Activated T-cell treated with anti-CD3 and anti-CD28 coated beads, Interleukin-2, amount 50 U/mL, for 4 hours (primary cell): Measurements from ENCODE around the gene NUP35. TPM values are rescaled to one million over a fixed set of nuclear protein-coding genes. Genes with fewer than 3 reads are reported as not detected.
"Not testable (repeated sequence)": the region's sequence is repeated elsewhere in the genome, so short reads cannot be mapped to it uniquely, and the experiment has no call there.

Experiments
- ATAC-seq, 2 donors: fragments of 200-7000 bp; cut with Tn5 transposase; one replicate each; pipeline ENCODE4 v1.10.0; 2021
- DNase-seq: peaks from one replicate; pipeline ENCODE4 v3.0.0-alpha.2; 2020
- H3K27me3 Mint-ChIP-seq: one replicate; pipeline ENCODE4 v1.8.0; 2021; ENCODE audit warnings: low read depth, mixed read lengths
- H3K36me3 Mint-ChIP-seq: one replicate; pipeline ENCODE4 v1.8.0; 2022; ENCODE audit warnings: mixed read lengths; ENCODE audit not compliant: insufficient read depth
- H3K4me1 Mint-ChIP-seq: one replicate; pipeline ENCODE4 v1.8.0; 2021; ENCODE audit warnings: low read depth, mixed read lengths
- H3K4me3 Mint-ChIP-seq: one replicate; pipeline ENCODE4 v1.8.0; 2021; ENCODE audit warnings: mild to moderate bottlenecking, moderate library complexity, mixed read lengths
- H3K9me3 Mint-ChIP-seq: one replicate; pipeline ENCODE4 v1.8.0; 2021; ENCODE audit warnings: mixed read lengths
- total RNA-seq, 3 donors: library from RNA; stranded (reverse); gene quantifications; one replicate each; pipeline ENCODE4 v1.2.1, GENCODE V29; 2021

The NUP35 gene
- total RNA-seq, 3 donors from 2014 or later = 55.0 to 61.9 (median 60.5) TPM

DNA sequence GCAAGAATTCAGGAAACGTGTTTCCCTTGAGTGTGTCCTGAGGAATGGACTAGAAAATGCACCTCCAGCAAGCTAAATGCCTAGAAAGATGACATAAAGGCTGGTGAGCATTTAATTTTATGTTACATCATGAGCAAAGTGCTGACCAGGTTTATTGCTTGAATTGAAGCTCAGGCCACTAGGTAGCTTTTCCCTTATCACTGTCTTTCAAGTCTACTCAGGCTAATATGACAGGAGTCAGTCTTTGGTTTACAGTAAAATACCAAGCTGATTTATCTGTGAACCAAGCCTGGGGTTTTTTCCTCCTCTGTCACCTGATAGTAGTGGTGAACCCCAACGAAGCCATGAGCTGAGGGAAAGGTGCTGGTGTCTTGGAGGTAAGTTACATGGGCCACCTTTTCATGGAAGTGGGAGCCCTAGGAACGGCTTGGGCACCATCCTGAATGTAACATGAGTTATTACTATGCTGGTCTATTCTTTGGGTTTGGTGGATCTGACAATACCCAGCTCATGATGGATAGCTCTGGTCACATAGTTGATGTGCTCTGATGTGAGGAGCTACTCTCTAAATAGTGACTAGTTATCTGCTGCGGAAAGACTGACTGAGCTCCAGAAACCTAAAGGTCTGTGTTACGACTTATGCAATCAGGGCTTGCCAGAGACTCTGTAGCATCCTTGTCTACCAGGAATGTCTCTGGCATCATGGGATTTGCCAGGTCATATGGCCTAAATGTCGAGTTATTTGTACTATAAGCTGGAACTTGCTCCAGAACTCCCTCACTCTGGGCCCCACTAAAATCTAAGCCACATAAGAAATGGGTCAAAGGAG, 39.8 kb downstream of the NUP35 start:
- H3K4me3 Mint-ChIP-seq = no peak overlapping the region
- peaks cover 9% of the 10 kb centered on the region for H3K9me3 Mint-ChIP-seq
- peaks cover 65% of the 10 kb centered on the region for H3K36me3 Mint-ChIP-seq
- DNase-seq (no peak), ATAC-seq (no peak)
- no peaks in the 10 kb centered on the region for H3K27me3 Mint-ChIP-seq
- no peaks in the 10 kb centered on the region for H3K4me1 Mint-ChIP-seq

DNA sequence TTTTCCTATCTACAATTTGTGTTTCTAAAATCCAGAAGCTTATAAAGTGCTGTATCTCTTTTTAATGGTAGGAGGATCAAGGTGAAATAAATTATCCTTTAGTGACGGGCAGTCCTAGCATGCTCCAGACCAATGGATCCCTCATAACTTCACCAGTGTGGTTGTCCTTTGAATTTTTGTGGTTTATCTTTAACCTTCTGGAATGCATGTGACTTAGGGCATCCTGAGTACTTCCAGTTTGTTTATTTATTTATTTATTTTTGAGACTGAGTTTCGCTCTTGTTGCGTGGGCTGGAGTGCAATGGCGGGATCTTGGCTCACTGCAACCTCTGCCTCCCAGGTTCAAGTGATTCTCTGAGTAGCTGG, 40.4 kb downstream of the NUP35 start:
- Mint-ChIP-seq H3K36me3 (peaks cover 65% of the 10 kb centered on the region), H3K9me3 (peaks cover 9% of the 10 kb centered on the region)
- DNase-seq = no peak

DNA sequence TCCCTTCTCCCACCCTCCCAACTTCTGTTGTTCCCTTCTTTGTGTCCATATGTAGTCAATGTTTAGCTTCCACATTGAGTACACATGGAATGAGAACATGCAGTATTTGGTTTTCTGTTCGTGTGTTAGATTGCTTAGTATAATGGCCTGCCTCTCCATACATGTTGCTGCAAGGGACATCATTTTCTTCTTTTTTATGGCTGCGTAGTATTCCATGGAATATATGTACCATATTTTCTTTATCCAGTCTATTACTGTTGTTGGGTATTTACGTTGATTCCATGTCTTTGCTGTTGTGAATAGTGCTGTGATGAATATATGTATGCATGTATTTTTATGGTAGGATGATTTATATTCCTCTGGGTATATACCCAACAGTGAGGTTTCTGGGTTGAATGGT, 42.0 kb downstream of the NUP35 start:
- H3K27me3 Mint-ChIP-seq = no peaks in the 10 kb centered on the region
- H3K4me3 Mint-ChIP-seq = no peak overlapping the region
- ATAC-seq (no peak), DNase-seq (no peak)
- peaks cover 67% of the 10 kb centered on the region for H3K36me3 Mint-ChIP-seq
- H3K9me3 Mint-ChIP-seq = peaks cover 9% of the 10 kb centered on the region
- H3K4me1 Mint-ChIP-seq = peaks cover 6% of the 10 kb centered on the region

More for the DNA sequence above, 40.4 kb downstream of the NUP35 start:
- Mint-ChIP-seq H3K4me3 (no peak overlapping the region), H3K4me1 (peaks cover under 1% of the 10 kb centered on the region), H3K27me3 (no peaks in the 10 kb centered on the region)
- no peak for ATAC-seq

DNA sequence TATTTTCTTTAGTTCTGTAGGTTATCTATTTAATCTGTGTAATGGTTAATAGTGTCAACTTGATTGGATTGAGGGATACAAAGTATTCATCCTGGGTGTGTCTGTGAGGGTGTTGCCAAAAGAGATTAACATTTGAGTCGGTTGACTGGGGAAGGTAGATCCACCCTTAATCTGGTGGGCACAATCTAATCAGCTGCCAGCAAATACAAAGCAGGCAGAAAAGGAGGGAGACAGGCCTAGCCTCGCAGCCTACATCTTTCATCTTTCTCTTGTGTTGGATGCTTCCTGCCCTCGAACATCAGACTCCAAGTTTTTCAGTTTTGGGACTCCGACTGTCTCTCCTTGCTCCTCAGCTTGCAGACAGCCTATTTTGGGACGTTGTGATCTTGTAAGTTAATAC, 42.7 kb downstream of the NUP35 start:
- H3K36me3 Mint-ChIP-seq = peaks cover 62% of the 10 kb centered on the region
- not testable (repeated sequence) for H3K27me3 Mint-ChIP-seq, ATAC-seq, H3K4me1 Mint-ChIP-seq, H3K4me3 Mint-ChIP-seq, DNase-seq, H3K9me3 Mint-ChIP-seq

DNA sequence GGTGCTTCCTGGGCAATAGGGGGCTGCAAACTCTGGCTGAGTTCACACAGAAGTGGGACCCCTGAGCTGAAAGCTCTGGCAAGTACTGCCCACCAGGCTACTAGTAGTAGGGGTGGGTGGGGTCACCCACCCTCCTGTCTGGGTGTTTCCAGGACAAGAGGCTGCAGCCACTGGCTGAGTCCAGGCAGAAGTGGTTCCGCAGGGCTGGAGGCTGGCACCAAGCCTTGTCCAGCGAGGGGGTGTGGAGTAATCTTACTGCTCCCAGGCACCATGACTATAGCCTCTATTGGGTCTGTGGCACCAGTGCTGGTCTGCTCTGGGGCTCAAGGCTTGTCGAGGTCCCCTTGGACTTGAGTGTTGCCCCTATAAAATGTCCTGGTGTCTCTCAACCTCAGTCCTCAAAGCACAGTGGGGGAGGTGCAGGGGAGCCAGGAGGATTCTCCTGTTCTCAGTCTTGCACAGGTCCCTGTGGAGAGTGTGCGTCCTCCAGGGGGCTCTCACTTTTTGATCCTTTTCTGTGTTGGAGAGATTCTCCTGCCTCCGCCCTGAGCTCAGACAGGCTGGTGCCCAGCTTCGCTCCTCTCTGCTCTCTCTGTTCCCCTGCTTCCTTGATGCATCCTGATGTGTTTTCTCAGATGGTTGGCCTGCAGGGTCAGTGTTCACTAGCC, 48.1 kb downstream of the NUP35 start:
- Mint-ChIP-seq H3K4me1 (peaks cover 6% of the 10 kb centered on the region), H3K36me3 (peaks cover 53% of the 10 kb centered on the region), H3K27me3 (no peaks in the 10 kb centered on the region), H3K9me3 (peaks cover 20% of the 10 kb centered on the region), H3K4me3 (no peak overlapping the region)
- DNase-seq = no peak
- ATAC-seq = no peak

DNA sequence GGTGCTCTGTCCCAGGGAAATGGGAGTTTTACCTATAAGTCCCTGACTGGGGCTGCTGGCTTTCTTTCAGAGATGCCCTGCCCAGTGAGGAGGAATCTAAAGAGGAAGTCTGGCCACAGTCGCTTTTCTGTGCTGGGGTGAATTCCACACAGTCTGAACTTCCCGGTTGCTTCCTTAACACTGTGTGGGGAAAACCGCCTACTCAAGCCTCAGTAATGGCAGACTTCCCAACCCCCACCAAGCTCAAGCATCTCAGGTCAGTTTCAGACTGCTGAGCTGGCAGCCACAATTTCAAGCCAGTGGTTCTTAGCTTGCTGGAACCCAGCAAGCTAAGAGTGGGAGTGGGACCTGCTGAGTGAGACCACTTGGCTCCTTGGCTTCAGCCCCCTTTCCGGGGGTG, 54.9 kb downstream of the NUP35 start:
- Mint-ChIP-seq H3K36me3 (peaks cover 79% of the 10 kb centered on the region), H3K4me1 (no peaks in the 10 kb centered on the region), H3K9me3 (peaks cover 42% of the 10 kb centered on the region), H3K4me3 (no peak overlapping the region), H3K27me3 (no peaks in the 10 kb centered on the region)
- DNase-seq (no peak), ATAC-seq (no peak)

DNA sequence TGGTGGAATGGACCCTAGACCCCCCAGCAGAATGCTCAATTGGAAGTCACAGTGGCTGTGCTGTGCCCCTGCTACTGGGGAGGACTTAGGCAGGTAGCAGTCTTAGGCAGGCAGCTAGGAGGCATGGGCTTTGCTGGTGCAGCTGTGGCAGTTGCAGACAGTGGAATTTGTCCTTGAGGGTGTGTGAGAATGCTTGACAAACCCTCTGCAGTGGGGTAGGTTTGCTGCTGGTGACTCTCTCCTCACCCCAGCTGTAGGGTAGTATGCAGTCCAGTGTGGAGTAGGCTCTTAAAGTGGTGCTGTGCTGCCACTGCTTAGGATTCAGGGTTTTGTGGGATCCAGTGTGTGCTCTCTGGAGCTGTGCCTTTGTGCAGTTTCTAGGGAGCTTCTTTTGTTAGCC, 61.3 kb downstream of the NUP35 start:
- no peak for DNase-seq
- no peak for ATAC-seq
- Mint-ChIP-seq H3K36me3 (peaks cover 71% of the 10 kb centered on the region), H3K4me1 (peaks cover 2% of the 10 kb centered on the region), H3K9me3 (peaks cover 26% of the 10 kb centered on the region), H3K27me3 (no peaks in the 10 kb centered on the region), H3K4me3 (no peak overlapping the region)

DNA sequence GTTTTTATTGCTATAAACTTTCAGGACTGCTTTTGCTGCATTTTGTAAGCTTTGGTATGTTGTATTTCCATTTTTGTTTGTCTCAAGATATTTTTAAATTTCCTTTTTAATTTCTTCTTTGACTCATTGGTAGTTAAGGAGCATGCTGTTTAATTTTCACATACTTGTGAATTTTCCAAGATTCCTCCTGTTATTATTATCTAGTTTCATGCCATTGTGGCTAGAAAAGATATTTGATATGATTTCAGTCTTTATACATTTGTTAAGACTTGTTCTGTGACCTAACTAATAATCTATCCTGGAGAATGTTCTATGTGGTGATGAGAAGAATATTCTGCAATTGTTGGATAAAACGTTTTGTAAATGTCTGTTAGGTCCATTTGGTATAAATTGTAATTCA, 62.1 kb downstream of the NUP35 start:
- no peaks in the 10 kb centered on the region for H3K27me3 Mint-ChIP-seq
- no peak overlapping the region for H3K4me3 Mint-ChIP-seq
- ATAC-seq (no peak), DNase-seq (no peak)
- H3K9me3 Mint-ChIP-seq = peaks cover 25% of the 10 kb centered on the region
- H3K36me3 Mint-ChIP-seq = peaks cover 71% of the 10 kb centered on the region
- peaks cover 2% of the 10 kb centered on the region for H3K4me1 Mint-ChIP-seq

DNA sequence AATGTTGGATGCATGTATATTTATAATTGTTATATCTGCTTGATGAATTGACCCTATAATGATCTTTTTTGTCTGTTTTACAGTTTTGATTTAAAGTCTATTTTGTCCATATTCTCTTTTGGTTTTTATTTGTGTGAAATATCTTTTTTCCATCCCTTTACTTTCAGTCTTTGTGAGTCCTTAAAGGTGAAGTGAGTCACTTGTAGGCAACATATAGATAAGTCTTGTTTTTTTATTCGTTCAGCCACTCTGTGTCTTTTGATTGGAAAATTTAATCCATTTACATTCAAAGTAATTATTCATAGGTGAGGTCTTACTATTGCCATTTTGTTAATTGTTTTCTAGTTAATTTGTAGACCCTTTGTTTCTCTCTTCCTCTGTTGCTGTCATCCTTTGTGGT, 62.5 kb downstream of the NUP35 start:
- Mint-ChIP-seq H3K9me3 (peaks cover 21% of the 10 kb centered on the region), H3K27me3 (no peaks in the 10 kb centered on the region), H3K4me3 (no peak overlapping the region), H3K4me1 (peaks cover 2% of the 10 kb centered on the region), H3K36me3 (peaks cover 71% of the 10 kb centered on the region)
- DNase-seq = no peak
- no peak for ATAC-seq

DNA sequence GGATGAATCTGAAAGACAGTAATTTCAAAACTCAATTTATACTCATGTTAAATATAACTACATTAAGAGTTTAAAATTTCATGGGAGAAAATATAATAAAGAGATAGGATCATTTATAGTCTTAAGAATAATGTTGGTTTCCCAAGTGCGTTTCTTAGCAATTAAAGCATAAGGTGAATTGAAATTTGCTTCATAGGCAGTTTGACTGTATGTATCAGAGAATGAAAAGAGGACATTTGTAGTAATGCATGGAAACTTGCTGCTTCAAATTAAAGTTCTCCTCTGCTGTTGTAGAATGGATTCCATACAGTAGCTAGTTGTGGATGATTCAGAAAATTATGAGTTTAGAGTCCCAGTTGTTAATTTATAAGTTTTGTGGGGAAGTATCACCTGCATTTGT, 68.1 kb downstream of the NUP35 start:
- Mint-ChIP-seq H3K36me3 (peaks cover 58% of the 10 kb centered on the region), H3K27me3 (no peaks in the 10 kb centered on the region), H3K9me3 (peaks cover 3% of the 10 kb centered on the region), H3K4me1 (no peaks in the 10 kb centered on the region), H3K4me3 (no peak overlapping the region)
- DNase-seq (no peak), ATAC-seq (no peak)

DNA sequence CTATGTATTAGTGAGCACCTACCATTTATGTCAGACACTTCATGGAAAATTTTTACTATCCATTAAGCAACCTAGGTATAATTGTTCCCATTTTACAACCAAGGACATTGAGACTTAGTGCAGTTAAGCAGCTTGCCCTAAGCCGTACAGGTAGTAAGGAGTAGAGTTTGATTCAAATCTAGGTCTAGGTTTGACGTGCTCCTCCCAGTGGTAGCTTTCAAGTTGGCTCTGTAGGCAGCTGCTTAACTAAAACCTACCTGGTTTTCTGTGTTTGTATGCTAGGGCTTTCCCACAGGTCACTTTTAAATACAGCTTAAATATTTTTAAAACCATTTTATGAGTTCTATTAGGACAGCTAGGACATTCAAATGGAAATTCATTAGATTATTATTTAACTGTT, 69.7 kb downstream of the NUP35 start:
- ATAC-seq = no peak
- no peak for DNase-seq
- H3K4me3 Mint-ChIP-seq = no peak overlapping the region
- H3K36me3 Mint-ChIP-seq = peaks cover 58% of the 10 kb centered on the region
- H3K27me3 Mint-ChIP-seq = no peaks in the 10 kb centered on the region
- peaks cover 3% of the 10 kb centered on the region for H3K9me3 Mint-ChIP-seq
- H3K4me1 Mint-ChIP-seq = no peaks in the 10 kb centered on the region

DNA sequence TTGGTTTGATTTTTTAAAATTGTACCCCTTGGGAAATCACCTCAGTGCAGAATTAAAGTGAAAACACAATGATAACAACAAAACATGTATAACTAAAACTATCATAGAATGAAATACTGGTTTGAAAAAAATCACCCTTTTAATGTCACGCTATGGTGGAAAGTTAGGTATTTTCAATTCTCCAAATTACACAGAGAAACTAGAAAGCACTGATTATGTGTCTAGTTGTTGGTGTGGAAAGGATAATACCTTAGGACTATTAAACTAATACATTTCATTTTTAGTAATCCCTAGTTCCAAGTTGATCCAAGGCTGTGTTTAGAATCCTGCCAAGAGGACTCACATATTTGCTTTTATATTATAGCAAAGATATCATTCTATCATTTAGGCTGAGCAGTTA, 71.2 kb downstream of the NUP35 start:
- DNase-seq = no peak
- peaks cover 63% of the 10 kb centered on the region for H3K36me3 Mint-ChIP-seq
- H3K9me3 Mint-ChIP-seq = peaks cover 3% of the 10 kb centered on the region

DNA sequence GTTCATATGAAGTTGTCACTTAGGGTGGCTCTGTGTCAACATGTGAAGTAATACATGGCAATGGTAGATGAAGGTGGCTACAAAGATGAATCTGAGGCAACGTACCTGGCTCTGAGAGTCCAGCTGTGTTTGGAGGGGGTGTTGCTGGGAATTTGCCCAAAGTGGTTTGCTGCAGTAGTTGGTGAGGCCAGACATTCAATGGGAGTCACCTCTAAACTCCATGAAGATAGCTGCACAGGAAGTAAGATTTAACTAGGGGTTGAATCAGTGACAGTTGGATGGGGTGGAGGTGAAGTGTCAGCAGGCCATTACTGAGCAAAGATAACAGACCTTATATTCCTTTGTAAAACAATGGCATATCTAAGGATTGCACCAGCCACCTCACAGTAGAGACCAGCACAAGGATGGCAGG, 71.8 kb downstream of the NUP35 start:
- ATAC-seq = no peak
- Mint-ChIP-seq H3K27me3 (no peaks in the 10 kb centered on the region), H3K36me3 (peaks cover 60% of the 10 kb centered on the region), H3K9me3 (peaks cover 3% of the 10 kb centered on the region), H3K4me3 (no peak overlapping the region), H3K4me1 (no peaks in the 10 kb centered on the region)
- no peak for DNase-seq

More for the DNA sequence above, 71.2 kb downstream of the NUP35 start:
- Mint-ChIP-seq H3K27me3 (no peaks in the 10 kb centered on the region), H3K4me1 (no peaks in the 10 kb centered on the region), H3K4me3 (no peak overlapping the region)
- no peak for ATAC-seq

DNA sequence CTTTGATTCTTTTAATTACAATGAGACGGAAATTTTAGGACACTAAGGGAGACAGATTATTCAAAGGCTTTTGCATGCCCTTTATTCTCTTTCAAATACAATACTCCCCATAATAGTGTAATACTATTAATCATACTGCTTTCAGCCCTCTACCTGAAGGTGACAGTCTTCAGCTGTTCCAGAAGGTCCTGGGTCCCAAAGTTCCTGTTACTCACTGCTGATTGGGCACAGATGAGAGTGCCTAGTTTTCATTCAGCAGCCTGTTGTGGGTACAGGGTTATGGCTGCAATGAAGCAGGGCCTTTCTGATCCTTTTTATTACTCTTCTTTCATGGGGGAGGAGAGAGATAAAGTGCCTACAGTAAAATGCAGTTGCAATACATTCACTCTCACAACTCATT, 80.2 kb downstream of the NUP35 start:
- H3K4me1 Mint-ChIP-seq = no peaks in the 10 kb centered on the region
- DNase-seq (no peak), ATAC-seq (no peak)
- H3K27me3 Mint-ChIP-seq = no peaks in the 10 kb centered on the region
- H3K9me3 Mint-ChIP-seq = peaks cover 6% of the 10 kb centered on the region
- peaks cover 22% of the 10 kb centered on the region for H3K36me3 Mint-ChIP-seq
- H3K4me3 Mint-ChIP-seq = no peak overlapping the region

DNA sequence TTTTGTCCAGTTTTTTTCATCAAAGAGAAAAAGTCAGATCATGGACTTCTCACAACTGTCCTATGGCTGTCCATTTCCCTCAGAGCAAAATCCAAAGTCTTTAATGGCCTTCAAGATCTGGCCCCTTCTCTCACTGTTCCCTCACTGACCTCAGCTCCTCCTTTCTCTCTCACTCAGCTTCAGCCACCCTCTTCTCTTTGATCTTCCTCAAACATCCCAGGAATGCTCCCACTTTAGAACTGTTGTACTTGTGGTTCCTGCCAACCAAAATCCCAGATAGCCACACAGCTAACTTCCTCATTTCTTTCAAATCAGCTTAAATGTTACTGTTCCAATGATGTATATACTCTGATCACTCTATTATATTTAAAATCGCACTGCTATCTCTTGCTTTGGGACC, 82.9 kb downstream of the NUP35 start:
- H3K36me3 Mint-ChIP-seq = peaks cover 22% of the 10 kb centered on the region
- DNase-seq (no peak), ATAC-seq (no peak)
- no peaks in the 10 kb centered on the region for H3K27me3 Mint-ChIP-seq
- peaks cover 8% of the 10 kb centered on the region for H3K9me3 Mint-ChIP-seq
- H3K4me3 Mint-ChIP-seq = no peak overlapping the region
- no peaks in the 10 kb centered on the region for H3K4me1 Mint-ChIP-seq
